Measurements from ENCODE around the gene HMCN2. TPM values are rescaled to one million over a fixed set of nuclear protein-coding genes. Genes with fewer than 3 reads are reported as not detected.
A peak's percentile ranks its signal among the peaks of the same experiment; 100 is the strongest.
"Not testable (repeated sequence)": the region's sequence is repeated elsewhere in the genome, so short reads cannot be mapped to it uniquely, and the experiment has no call there.

HMCN2 gene
- total RNA-seq, 1 donor from 2014 or later, result 7.3 TPM

GRCh38 chr9:130431536-130432303, 166.2 kb downstream of the HMCN2 start:
- ATAC-seq (no peak), DNase-seq (no peak)
- intact Hi-C loops (cut with micrococcal nuclease), result no loop called here

DNA sequence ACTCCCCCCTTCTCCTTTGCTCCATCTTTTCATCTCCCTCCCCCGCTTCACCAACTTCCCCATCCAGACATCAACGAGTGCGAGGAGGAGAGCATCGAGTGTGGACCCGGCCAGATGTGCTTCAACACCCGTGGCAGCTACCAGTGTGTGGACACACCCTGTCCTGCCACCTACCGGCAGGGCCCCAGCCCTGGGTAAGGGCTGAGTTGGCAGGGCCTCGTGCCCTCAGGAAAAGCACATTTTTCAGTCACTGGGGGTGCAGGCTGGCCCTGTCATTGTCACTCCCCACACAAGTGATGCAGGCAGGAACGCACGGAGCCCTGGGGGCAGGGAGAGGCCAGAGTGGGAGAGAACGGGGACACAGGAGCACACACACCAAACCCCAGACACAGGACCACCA, 166.8 kb downstream of the HMCN2 start:
- intact Hi-C loops (cut with micrococcal nuclease), result no loop called here
- no peak for ATAC-seq
- no peak for DNase-seq

GRCh38 chr9:130432796-130433167, 167.2 kb downstream of the HMCN2 start:
- intact Hi-C loops (cut with micrococcal nuclease), result no loop called here
- DNase-seq, result no peak

DNA sequence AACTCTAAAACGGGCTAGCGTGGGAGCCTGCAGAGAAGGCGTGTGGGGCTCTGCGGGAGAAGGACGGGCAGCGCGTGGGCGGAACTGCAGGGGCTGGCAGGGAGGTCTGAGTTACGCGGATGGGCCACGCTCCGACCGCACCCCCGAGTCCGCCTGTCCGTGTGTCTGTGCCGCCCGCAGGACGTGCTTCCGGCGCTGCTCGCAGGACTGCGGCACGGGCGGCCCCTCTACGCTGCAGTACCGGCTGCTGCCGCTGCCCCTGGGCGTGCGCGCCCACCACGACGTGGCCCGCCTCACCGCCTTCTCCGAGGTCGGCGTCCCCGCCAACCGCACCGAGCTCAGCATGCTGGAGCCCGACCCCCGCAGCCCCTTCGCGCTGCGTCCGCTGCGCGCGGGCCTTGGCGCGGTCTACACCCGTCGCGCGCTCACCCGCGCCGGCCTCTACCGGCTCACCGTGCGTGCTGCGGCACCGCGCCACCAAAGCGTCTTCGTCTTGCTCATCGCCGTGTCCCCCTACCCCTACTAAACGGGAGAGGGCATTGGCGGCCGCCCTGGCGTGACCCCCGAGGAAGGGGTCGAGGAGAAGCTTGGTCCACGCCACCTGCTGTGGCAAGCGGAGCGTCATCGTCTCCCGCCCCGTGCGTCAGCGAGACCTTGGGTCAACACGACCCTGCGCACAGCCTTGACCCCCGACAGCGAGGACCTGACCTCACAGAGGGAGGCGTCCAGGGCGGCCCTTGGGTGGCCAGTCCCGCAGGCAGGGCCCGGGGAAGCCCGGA, 167.8 kb downstream of the HMCN2 start:
- intact Hi-C loops (cut with micrococcal nuclease), result no loop called here
- peak; percentile 72 for DNase-seq
- peak; percentile 88 for ATAC-seq

More at GRCh38 chr9:130432796-130433167, 167.2 kb downstream of the HMCN2 start:
- peak; percentile 3 for ATAC-seq

DNA sequence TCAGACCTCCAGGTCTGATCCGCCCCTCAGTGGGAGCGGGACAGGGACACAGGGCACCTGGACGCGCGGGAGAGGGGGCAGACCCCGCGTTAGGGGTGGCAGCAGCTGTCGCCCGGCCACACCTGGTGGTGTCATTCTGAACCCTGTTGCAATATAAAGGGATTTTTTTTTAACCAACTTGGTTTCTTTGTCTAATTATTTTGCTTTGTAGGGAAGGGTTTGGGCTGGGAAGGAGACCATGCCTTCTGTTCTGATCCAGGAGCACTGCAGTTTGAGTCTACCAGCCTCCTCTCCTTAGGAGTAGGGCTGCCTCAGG, 168.3 kb downstream of the HMCN2 start:
- intact Hi-C loops (cut with micrococcal nuclease), result no loop called here
- ATAC-seq, result no peak
- no peak for DNase-seq

- intact Hi-C loops (cut with micrococcal nuclease); ATAC-seq; DNase-seq: not testable (repeated sequence)
Observed at GRCh38 chr9:130434656-130435055, 169.1 kb downstream of the HMCN2 start.

- no peak for DNase-seq
- intact Hi-C loops (cut with micrococcal nuclease), result no loop called here
- no peak for ATAC-seq
Observed at GRCh38 chr9:130437011-130437789, 171.6 kb downstream of the HMCN2 start.

GRCh38 chr9:130438382-130438981, 172.9 kb downstream of the HMCN2 start:
- DNase-seq (no peak), ATAC-seq (no peak)
- intact Hi-C loops (cut with micrococcal nuclease), result no loop called here

- intact Hi-C loops (cut with micrococcal nuclease), result no loop called here
- ATAC-seq (no peak), DNase-seq (no peak)
Observed at GRCh38 chr9:130441031-130441430, 175.5 kb downstream of the HMCN2 start.

DNA sequence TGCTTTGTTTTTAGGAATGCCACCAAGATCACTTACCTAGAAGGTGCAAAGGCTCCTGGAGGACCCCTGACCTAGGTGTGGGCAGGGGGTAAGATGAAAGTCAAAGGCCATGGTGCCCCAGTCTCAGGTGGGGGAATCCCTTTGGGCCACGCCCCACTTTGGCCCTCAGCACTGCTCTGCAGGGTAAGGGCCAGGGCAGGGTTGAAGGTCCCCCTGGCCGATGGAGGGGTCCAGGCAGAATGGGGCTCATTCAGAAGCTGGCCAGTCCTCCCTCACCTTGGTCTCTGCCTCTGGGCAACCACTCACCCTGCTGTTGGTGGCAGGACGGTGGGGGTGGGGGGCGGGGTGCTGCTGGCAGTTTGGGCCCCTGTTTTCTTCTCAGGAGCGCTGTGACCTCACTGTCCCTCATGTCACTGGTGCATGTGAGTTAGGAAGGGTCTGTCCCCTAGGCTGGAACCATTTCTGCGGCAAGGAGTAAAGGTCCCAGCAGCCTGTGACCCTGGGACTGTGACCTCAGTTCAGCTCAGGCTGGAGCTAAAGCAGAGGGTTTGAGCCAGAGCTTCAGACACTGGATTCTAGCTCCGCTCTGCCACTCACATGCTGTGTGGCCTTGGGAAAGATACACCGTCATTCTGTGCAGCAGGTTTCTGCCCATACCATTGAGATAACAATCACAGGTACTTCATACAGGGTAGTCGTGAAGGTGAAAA, 177.3 kb downstream of the HMCN2 start:
- DNase-seq (peak; percentile 21), ATAC-seq (no peak)
- intact Hi-C loops (cut with micrococcal nuclease), result no loop called here

DNA sequence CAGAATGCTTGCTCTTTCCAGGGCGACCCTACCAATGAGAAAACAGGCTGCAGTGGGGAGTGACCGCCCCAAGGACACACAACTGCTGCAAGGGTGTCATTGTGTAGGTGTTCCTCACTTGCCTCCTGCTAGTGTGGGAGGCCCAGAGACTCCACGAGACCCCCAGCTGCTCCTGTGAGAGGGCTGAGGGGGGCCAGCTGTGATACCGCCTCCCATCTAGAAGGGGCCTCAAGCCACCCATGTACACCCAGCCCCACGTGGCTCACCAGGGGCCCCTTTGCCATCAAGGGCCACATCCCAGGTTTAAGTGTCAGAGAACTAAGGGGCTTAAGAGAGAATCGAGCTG, 177.9 kb downstream of the HMCN2 start:
- intact Hi-C loops (cut with micrococcal nuclease), result no loop called here
- DNase-seq, result no peak
- no peak for ATAC-seq

DNA sequence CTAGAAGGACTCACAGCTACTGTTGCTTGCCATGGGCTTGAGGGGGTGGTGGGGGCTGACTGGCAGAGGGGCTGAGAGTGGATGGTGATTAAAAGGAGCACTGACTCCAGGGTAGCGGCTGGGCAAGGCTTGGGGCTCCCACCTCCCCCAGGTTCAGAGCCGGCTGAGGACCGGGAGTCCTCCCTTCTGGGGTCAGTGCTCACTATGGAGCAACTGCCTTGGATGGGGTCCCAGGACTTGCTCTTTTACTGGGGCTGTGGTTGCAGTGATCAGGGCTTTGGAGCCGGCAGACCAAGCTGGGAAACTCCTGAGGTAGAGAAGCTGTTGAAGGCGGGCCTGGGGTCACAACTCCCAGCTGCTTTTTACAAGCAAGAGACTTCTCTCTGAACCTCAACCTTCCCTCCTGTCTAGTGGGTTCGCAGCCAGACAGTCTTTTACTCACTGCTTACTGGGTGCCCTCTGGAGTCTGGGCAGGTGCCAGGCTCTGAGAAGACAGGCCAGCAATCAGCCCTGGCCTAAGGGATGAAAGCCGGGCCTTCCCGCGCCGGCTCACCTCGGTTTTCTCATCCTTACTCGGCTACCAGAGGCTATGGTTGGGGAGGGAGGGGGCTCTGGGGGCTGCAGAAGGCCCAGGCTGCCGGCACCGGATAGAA, 178.4 kb downstream of the HMCN2 start:
- peak; percentile 56 for DNase-seq
- ATAC-seq, result no peak
- intact Hi-C loops (cut with micrococcal nuclease), result no loop called here

- intact Hi-C loops (cut with micrococcal nuclease), result no loop called here
- DNase-seq (peak; percentile 88), ATAC-seq (peak; percentile 78)
Observed at GRCh38 chr9:130444565-130445221, 179.1 kb downstream of the HMCN2 start, which contains the start of gene ASS1. ASS1 (plus strand) TSS chr9:130444961; CDS start chr9:130452229, 7,268 bp downstream.

DNA sequence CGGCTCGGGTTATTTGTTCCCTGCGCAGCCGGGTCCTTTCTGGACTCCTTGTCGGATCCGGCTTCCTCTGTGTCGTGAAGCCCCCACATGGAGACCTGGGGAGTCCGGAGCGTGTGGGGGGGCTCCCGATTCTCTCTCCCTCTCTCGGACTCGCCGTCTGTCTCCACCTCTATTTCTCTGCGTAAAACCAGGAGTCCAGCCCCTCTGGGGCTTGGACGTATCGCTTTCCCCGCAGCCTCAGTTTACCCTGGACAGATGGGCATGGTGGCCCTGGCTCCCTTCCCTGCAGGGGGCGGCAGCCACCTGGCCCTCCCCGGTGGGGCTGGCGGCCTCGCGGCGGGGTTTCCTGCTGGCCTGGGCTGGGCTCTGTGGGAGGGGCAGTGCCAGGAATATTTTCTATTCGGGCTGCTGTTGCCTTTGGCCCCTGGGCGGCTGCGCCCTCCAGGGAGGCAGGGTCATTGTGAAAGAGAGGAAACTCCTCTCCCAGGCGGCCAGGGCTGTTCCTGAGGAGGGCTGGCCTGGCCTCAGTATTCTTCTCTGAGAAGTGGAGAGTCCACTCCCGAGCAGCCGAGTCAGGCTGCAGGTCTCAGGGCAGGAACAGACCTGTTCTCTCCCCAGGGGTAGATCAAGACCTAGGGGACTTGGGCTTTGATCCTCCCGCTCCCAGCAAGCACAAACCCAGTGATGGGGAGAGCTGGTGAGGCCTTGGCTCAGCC, 179.9 kb downstream of the HMCN2 start:
- DNase-seq, result peak; percentile 75
- intact Hi-C loops (cut with micrococcal nuclease), result no loop called here
- ATAC-seq, result peak; percentile 50

- ATAC-seq, result peak; percentile 78
- peak; percentile 94 for DNase-seq
- intact Hi-C loops (cut with micrococcal nuclease), result no loop called here
Observed at GRCh38 chr9:130446101-130446861, 180.7 kb downstream of the HMCN2 start.

GRCh38 chr9:130447193-130447816, 181.7 kb downstream of the HMCN2 start:
- no peak for ATAC-seq
- intact Hi-C loops (cut with micrococcal nuclease), result no loop called here
- DNase-seq, result no peak

All from left ventricle myocardium superior (tissue), 1 donor.